Smooth muscle cell of the coronary artery (primary cell): ENCODE results near the gene ASMTL. TPM values are rescaled to one million over a fixed set of nuclear protein-coding genes. Genes with fewer than 3 reads are reported as not detected.

Experiments used
- total RNA-seq: library from RNA; depleted of rRNA; stranded (reverse); fragments of >200 nt; gene quantifications from 2 replicates; pipeline ENCODE4 v1.2.3, GENCODE V29; 2014; ENCODE audit warnings: low replicate concordance

The ASMTL gene, protein sequence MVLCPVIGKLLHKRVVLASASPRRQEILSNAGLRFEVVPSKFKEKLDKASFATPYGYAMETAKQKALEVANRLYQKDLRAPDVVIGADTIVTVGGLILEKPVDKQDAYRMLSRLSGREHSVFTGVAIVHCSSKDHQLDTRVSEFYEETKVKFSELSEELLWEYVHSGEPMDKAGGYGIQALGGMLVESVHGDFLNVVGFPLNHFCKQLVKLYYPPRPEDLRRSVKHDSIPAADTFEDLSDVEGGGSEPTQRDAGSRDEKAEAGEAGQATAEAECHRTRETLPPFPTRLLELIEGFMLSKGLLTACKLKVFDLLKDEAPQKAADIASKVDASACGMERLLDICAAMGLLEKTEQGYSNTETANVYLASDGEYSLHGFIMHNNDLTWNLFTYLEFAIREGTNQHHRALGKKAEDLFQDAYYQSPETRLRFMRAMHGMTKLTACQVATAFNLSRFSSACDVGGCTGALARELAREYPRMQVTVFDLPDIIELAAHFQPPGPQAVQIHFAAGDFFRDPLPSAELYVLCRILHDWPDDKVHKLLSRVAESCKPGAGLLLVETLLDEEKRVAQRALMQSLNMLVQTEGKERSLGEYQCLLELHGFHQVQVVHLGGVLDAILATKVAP
- 14.5 and 20.0 TPM in 2 replicates for total RNA-seq

DNA sequence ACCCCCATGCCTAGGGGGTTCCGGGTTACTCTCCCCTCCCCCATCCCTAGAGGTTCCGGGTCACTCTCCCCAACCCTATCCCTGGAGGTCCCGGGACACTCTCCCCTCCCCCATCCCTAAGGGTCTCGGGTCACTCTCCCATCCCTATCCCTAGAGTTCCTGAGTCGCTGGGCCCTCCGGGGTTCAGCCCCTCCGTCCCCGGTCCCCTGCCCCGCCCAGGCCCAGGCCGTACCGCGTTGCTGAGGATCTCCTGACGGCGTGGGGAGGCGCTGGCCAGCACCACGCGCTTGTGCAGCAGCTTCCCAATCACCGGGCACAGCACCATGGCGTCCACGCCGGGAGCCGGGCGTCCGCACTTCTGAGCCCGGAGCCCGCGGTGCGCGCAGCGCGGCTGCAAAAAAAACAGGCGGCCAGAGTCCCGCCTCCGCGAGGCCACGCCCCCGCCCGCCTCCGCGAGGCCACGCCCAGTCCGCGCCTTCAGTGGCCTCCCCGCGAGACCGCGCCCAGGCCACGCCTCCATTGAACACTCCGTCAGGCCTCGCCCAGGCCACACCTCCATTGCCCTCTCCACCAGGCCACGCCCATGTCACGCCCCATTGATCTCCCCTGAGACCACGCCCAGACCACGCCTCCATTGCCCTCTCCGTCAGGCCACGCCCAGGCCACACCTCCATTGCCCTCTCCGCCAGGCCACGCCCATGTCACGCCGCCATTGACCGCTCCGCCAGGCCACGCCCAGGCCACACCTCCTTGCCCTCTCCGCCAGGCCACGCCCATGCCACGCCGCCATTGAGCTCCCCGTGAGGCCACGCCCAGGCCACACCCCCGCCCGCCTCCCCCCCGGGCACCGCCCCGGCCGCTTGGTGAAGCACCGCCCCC, at the start of gene ASMTL:
Gene ASMTL (minus strand): TSS at position 394 of the 879 bp plus-strand sequence. CDS start 69 bp downstream, at position 325.

DNA sequence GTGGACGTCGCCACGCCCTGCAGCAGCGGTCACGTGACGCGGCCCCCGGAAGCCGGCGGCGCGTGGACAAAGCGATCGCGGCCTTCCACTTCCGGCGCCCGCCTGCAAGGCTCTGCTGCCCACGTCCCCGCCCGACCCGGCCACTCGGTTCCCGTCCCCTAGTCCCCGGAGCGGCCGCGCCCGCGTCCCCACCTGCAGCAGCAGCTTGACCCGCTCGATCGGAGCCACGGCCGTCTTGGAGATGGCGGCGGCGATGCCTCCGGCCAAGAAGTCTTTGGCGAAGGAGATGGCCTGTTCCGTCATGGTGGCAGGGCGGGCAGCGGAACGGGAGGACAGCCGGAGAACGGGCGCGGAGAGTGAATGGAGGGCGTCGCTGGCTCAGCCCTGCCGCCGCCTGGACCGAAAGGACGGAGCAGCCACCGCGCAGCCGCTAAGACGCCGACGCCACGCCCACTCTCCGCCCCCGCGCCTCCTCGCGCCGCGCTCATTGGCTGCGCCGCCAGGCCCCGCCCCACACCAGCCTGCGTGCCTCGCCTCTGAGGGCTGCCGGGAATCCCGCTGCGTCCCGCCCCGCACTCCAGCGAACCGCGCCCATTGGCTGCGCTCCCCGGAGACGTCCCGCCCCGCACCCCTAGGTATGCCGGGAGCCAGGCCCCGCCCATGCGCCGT, 60.9 kb downstream of the ASMTL start, which contains the start of gene SLC25A6:
Gene SLC25A6 (minus strand): TSS at position 407 of the 669 bp plus-strand sequence. CDS start 104 bp downstream, at position 303.

Other genes with a start within 250 kb of the ASMTL start
- gene CRLF2, start 240.3 kb downstream of the ASMTL start, total RNA-seq, result not detected in 2 replicates
- not detected in 2 replicates for gene CSF2RA, start 184.1 kb downstream of the ASMTL start, total RNA-seq
- gene IL3RA, start 116.1 kb downstream of the ASMTL start, total RNA-seq, result not detected in 2 replicates
- 212 and 361 TPM in 2 replicates for gene SLC25A6, start 60.8 kb downstream of the ASMTL start, total RNA-seq
- under 0.01 TPM in 1 of 2 replicates, not detected in the other for gene P2RY8, start 84.3 kb upstream of the ASMTL start, total RNA-seq
- gene AKAP17A, start 138.7 kb upstream of the ASMTL start, total RNA-seq, result 12.9 and 20.9 TPM in 2 replicates
- gene ASMT, start 162.2 kb upstream of the ASMTL start, total RNA-seq, result not detected in 2 replicates